Uterus (tissue), 2 donors: ENCODE results near the gene ENDOD1.

ENCODE experiments used
- POLR2A ChIP-seq, 2 donors: fragments of 450-650 bp; IDR thresholded peaks; one replicate each; pipeline ENCODE4 v1.6.1; 2016; ENCODE audit warnings: antibody characterized with exemption in 2 of 2, mild to moderate bottlenecking in 1 of 2, moderate library complexity in 1 of 2
- TF ChIP-seq, protein P1 (sequence below), 4 experiments: fragments of 200-600 bp in 2 of 4; fragments of 450-650 bp in 2 of 4; sonication (generic) in 2 of 4; IDR thresholded peaks; one replicate each; pipeline ENCODE4 v1.5.1; 2016 to 2019; ENCODE audit warnings: antibody characterized with exemption in 4 of 4, mild to moderate bottlenecking in 2 of 4, moderate library complexity in 1 of 4

DNA sequence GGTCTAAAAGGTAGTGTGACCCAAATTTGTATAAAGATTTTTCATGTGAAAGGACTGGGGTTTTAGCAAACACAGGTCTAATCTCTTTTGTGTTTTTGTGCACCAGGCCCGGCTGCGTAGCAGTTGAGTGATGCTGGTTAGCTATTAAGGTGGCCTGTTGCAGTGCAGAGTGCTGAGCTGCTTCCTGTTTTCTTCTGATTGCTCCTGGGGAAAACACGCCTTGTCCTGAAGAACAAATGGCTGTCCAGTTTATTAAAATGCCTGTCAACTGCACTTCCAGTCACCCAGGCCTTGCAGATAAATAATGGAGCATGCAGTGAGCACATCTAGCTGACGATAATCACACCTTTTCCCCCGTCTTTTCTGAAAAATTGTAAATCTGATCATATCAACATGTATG lies 21.1 kb upstream of the ENDOD1 start:
- TF ChIP-seq, protein P1, sequence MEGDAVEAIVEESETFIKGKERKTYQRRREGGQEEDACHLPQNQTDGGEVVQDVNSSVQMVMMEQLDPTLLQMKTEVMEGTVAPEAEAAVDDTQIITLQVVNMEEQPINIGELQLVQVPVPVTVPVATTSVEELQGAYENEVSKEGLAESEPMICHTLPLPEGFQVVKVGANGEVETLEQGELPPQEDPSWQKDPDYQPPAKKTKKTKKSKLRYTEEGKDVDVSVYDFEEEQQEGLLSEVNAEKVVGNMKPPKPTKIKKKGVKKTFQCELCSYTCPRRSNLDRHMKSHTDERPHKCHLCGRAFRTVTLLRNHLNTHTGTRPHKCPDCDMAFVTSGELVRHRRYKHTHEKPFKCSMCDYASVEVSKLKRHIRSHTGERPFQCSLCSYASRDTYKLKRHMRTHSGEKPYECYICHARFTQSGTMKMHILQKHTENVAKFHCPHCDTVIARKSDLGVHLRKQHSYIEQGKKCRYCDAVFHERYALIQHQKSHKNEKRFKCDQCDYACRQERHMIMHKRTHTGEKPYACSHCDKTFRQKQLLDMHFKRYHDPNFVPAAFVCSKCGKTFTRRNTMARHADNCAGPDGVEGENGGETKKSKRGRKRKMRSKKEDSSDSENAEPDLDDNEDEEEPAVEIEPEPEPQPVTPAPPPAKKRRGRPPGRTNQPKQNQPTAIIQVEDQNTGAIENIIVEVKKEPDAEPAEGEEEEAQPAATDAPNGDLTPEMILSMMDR (IDR thresholded peaks at IDR 0.05), result peak in 1 of 4 experiments; percentile 20
- peak; percentile 81 to 89 for TF ChIP-seq POLR2A (IDR thresholded peaks at IDR 0.05)
